Activated CD4-positive, alpha-beta memory T cell treated with anti-CD3 and anti-CD28 coated beads for 36 hours (primary cell): ENCODE data around the gene ALLC. TPM values are rescaled to one million over a fixed set of nuclear protein-coding genes. Genes with fewer than 3 reads are reported as not detected.

Source experiments
- CTCF ChIA-PET: fragments of 350-600 bp; sonication (Branson Sonifier 250); formaldehyde crosslinking; loops from one replicate; lab custom pipeline; 2021; ENCODE audit warnings: antibody characterized with exemption, inconsistent platforms; lab: Charles Lee
- POLR2A ChIA-PET: fragments of 350-600 bp; sonication (Branson Sonifier 250); formaldehyde crosslinking; loops from one replicate; lab custom pipeline; 2021; ENCODE audit warnings: antibody characterized with exemption; lab: Charles Lee
- DNase-seq: peaks from one replicate; pipeline ENCODE4 v3.0.0-alpha.2; 2020
- H3K27ac Mint-ChIP-seq: one replicate; pipeline ENCODE4 v1.8.0; 2021; ENCODE audit warnings: mixed read lengths
- H3K27me3 Mint-ChIP-seq: one replicate; pipeline ENCODE4 v1.8.0; 2021; ENCODE audit warnings: mixed read lengths
- H3K36me3 Mint-ChIP-seq: one replicate; pipeline ENCODE4 v1.8.0; 2021; ENCODE audit warnings: mixed read lengths
- H3K4me1 Mint-ChIP-seq: one replicate; pipeline ENCODE4 v1.8.0; 2021; ENCODE audit warnings: low read depth, mixed read lengths
- H3K4me3 Mint-ChIP-seq: one replicate; pipeline ENCODE4 v1.8.0; 2021; ENCODE audit warnings: mild to moderate bottlenecking, mixed read lengths
- H3K9me3 Mint-ChIP-seq: one replicate; pipeline ENCODE4 v1.8.0; 2021; ENCODE audit warnings: mixed read lengths
- intact Hi-C: fragments of 100-400 bp; cut with micrococcal nuclease; formaldehyde crosslinking; loops from one replicate; pipeline ENCODE4 v1.15.1; 2023
- total RNA-seq, 2 experiments: library from RNA; stranded (reverse); gene quantifications; one replicate each; pipeline ENCODE4 v1.2.3, GENCODE V29; 2021

ALLC gene
- total RNA-seq, 2 experiments from 2014 or later = not detected

- no peaks in the 10 kb centered on the region for H3K36me3 Mint-ChIP-seq
Observed at GRCh38 chr2:3679616-3680393, 21.8 kb downstream of the ALLC start.

GRCh38 chr2:3680548-3681345, 22.7 kb downstream of the ALLC start:
- Mint-ChIP-seq H3K27ac (no peak overlapping the region), H3K9me3 (no peaks in the 10 kb centered on the region), H3K4me3 (no peak overlapping the region), H3K27me3 (peaks cover 1% of the 10 kb centered on the region), H3K36me3 (no peaks in the 10 kb centered on the region), H3K4me1 (no peaks in the 10 kb centered on the region)
- intact Hi-C loops = no loop called here
- CTCF ChIA-PET = no interaction called here
- POLR2A ChIA-PET = no interaction called here
- DNase-seq = no peak

More at GRCh38 chr2:3679616-3680393, 21.8 kb downstream of the ALLC start:
- Mint-ChIP-seq H3K27me3 (peaks cover 1% of the 10 kb centered on the region), H3K27ac (no peak overlapping the region), H3K4me1 (no peaks in the 10 kb centered on the region), H3K9me3 (no peaks in the 10 kb centered on the region), H3K4me3 (no peak overlapping the region)
- ChIA-PET CTCF (no interaction called here), POLR2A (no interaction called here)
- intact Hi-C loops = no loop called here
- no peak for DNase-seq

- Mint-ChIP-seq H3K27me3 (peaks cover 1% of the 10 kb centered on the region), H3K36me3 (no peaks in the 10 kb centered on the region), H3K27ac (no peak overlapping the region), H3K4me1 (no peaks in the 10 kb centered on the region), H3K9me3 (no peaks in the 10 kb centered on the region), H3K4me3 (no peak overlapping the region)
- no peak for DNase-seq
- intact Hi-C loops = no loop called here
- ChIA-PET POLR2A (no interaction called here), CTCF (no interaction called here)
Observed at GRCh38 chr2:3681625-3682024, 23.6 kb downstream of the ALLC start.

GRCh38 chr2:3682811-3683210, 24.8 kb downstream of the ALLC start:
- ChIA-PET CTCF (no interaction called here), POLR2A (no interaction called here)
- no peak for DNase-seq
- no peaks in the 10 kb centered on the region for H3K27me3 Mint-ChIP-seq
- intact Hi-C loops = no loop called here
- H3K4me1 Mint-ChIP-seq = no peaks in the 10 kb centered on the region
- no peaks in the 10 kb centered on the region for H3K9me3 Mint-ChIP-seq
- H3K27ac Mint-ChIP-seq = no peak overlapping the region
- H3K4me3 Mint-ChIP-seq = no peak overlapping the region
- H3K36me3 Mint-ChIP-seq = no peaks in the 10 kb centered on the region

- Mint-ChIP-seq H3K27me3 (peaks cover 2% of the 10 kb centered on the region), H3K36me3 (no peaks in the 10 kb centered on the region), H3K4me3 (no peak overlapping the region), H3K27ac (no peak overlapping the region), H3K4me1 (no peaks in the 10 kb centered on the region), H3K9me3 (no peaks in the 10 kb centered on the region)
- ChIA-PET POLR2A (no interaction called here), CTCF (no interaction called here)
- intact Hi-C loops = no loop called here
- DNase-seq = no peak
Observed at GRCh38 chr2:3683748-3684454, 25.9 kb downstream of the ALLC start.

- Mint-ChIP-seq H3K36me3 (no peaks in the 10 kb centered on the region), H3K4me1 (no peaks in the 10 kb centered on the region), H3K4me3 (no peak overlapping the region), H3K27ac (no peak overlapping the region), H3K27me3 (peaks cover 7% of the 10 kb centered on the region), H3K9me3 (peaks cover 3% of the 10 kb centered on the region)
- CTCF ChIA-PET = no interaction called here
- DNase-seq = no peak
- intact Hi-C loops = no loop called here
- POLR2A ChIA-PET = no interaction called here
Observed at GRCh38 chr2:3689998-3690748, 32.2 kb downstream of the ALLC start.

GRCh38 chr2:3692375-3692774, 34.4 kb downstream of the ALLC start:
- peaks cover 3% of the 10 kb centered on the region for H3K9me3 Mint-ChIP-seq
- H3K27ac Mint-ChIP-seq = no peak overlapping the region
- no peaks in the 10 kb centered on the region for H3K4me1 Mint-ChIP-seq
- ChIA-PET CTCF (interaction anchor here (0.6 to 1.7 kb wide), 2 partner anchors 88 to 134 kb away, joined by 3 to 6 read pairs; no protein-coding TSS in a partner anchor), POLR2A (no interaction called here)
- intact Hi-C loops = no loop called here
- H3K4me3 Mint-ChIP-seq = no peak overlapping the region
- peaks cover 8% of the 10 kb centered on the region for H3K27me3 Mint-ChIP-seq
- DNase-seq = no peak
- no peaks in the 10 kb centered on the region for H3K36me3 Mint-ChIP-seq

GRCh38 chr2:3696545-3696944, 38.5 kb downstream of the ALLC start:
- intact Hi-C loops = no loop called here
- Mint-ChIP-seq H3K4me1 (no peaks in the 10 kb centered on the region), H3K4me3 (no peak overlapping the region), H3K27ac (no peak overlapping the region), H3K36me3 (no peaks in the 10 kb centered on the region), H3K27me3 (peaks cover 13% of the 10 kb centered on the region), H3K9me3 (peaks cover 3% of the 10 kb centered on the region)
- CTCF ChIA-PET = no interaction called here
- POLR2A ChIA-PET = no interaction called here
- DNase-seq = no peak

GRCh38 chr2:3701071-3701470, 43.1 kb downstream of the ALLC start:
- Mint-ChIP-seq H3K4me3 (no peak overlapping the region), H3K9me3 (no peaks in the 10 kb centered on the region), H3K27ac (no peak overlapping the region), H3K4me1 (peaks cover 2% of the 10 kb centered on the region), H3K27me3 (peaks cover 32% of the 10 kb centered on the region), H3K36me3 (no peaks in the 10 kb centered on the region)
- DNase-seq = no peak
- intact Hi-C loops = no loop called here
- ChIA-PET POLR2A (no interaction called here), CTCF (interaction anchor here (1.6 kb wide), 1 partner anchor 27 kb away, joined by 3 read pairs; no protein-coding TSS in a partner anchor)

GRCh38 chr2:3703236-3703756, 45.3 kb downstream of the ALLC start, which contains the start of gene DCDC2C:
Gene DCDC2C (plus strand): TSS chr2:3703575. CDS start chr2:3703752, 177 bp downstream.
- intact Hi-C loops = no loop called here
- Mint-ChIP-seq H3K4me1 (peaks cover 2% of the 10 kb centered on the region), H3K4me3 (no peak within 1 kb of the TSS), H3K9me3 (no peaks in the 10 kb centered on the region), H3K27me3 (peaks cover 33% of the 10 kb centered on the region), H3K36me3 (no peaks in the 10 kb centered on the region), H3K27ac (no peak within 1 kb of the TSS)
- ChIA-PET CTCF (no interaction called here), POLR2A (no interaction called here)
- no peak for DNase-seq

- H3K4me1 Mint-ChIP-seq = peaks cover 2% of the 10 kb centered on the region
- no peaks in the 10 kb centered on the region for H3K36me3 Mint-ChIP-seq
- no peak overlapping the region for H3K4me3 Mint-ChIP-seq
- CTCF ChIA-PET = no interaction called here
- POLR2A ChIA-PET = no interaction called here
- H3K27ac Mint-ChIP-seq = no peak overlapping the region
- H3K9me3 Mint-ChIP-seq = no peaks in the 10 kb centered on the region
- no peak for DNase-seq
- intact Hi-C loops = no loop called here
- H3K27me3 Mint-ChIP-seq = peaks cover 37% of the 10 kb centered on the region
Observed at GRCh38 chr2:3703757-3704355, 45.9 kb downstream of the ALLC start.
